ENCODE measurements around the gene RARB.

DNA sequence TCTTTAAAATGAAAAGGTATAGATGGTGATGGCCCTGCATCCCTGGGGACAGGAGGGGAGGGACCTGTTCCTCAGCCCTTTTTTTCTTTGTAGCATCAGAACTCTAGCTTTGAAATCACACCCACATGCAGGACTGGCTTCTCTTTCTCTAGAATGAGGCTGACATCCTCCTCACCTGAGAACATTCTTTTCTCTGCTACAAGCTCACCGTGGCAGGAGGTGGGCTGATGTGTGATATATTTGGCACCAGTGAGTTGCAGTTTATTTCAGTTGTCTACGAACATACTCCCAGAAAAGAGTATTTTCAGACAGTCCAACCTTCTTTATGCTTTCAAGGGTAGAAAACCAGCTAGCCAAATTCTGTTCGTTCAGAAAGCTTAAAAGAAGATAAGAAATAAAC, 43.6 kb upstream of the RARB start:
- TF ChIP-seq ZNF772 (CRISPR knock-in tag; IDR thresholded peaks at IDR 0.05) (no peak), RELA (CRISPR knock-in tag; IDR thresholded peaks at IDR 0.05) (no peak), ZNF232 (CRISPR knock-in tag; IDR thresholded peaks at IDR 0.05; ENCODE audit: borderline replicate concordance) (no peak), TCF7 (IDR thresholded peaks at IDR 0.05; ENCODE audit: low read depth) (no peak), AKAP8 (CRISPR knock-in tag; IDR thresholded peaks at IDR 0.05) (no peak), PCBP2 (optimal IDR thresholded peaks at IDR 0.05; ENCODE audit: low read depth, low read length, poor library complexity, severe bottlenecking) (no peak), NBN (conservative IDR thresholded peaks at IDR 0.05) (no peak), CEBPB (IDR thresholded peaks at IDR 0.05; ENCODE audit: borderline replicate concordance, low read depth, low read length) (no peak)
- TF ChIP-seq, protein P1, sequence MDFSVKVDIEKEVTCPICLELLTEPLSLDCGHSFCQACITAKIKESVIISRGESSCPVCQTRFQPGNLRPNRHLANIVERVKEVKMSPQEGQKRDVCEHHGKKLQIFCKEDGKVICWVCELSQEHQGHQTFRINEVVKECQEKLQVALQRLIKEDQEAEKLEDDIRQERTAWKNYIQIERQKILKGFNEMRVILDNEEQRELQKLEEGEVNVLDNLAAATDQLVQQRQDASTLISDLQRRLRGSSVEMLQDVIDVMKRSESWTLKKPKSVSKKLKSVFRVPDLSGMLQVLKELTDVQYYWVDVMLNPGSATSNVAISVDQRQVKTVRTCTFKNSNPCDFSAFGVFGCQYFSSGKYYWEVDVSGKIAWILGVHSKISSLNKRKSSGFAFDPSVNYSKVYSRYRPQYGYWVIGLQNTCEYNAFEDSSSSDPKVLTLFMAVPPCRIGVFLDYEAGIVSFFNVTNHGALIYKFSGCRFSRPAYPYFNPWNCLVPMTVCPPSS (IDR thresholded peaks at IDR 0.05) = no peak
- TF ChIP-seq, protein P2, sequence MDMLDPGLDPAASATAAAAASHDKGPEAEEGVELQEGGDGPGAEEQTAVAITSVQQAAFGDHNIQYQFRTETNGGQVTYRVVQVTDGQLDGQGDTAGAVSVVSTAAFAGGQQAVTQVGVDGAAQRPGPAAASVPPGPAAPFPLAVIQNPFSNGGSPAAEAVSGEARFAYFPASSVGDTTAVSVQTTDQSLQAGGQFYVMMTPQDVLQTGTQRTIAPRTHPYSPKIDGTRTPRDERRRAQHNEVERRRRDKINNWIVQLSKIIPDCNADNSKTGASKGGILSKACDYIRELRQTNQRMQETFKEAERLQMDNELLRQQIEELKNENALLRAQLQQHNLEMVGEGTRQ (IDR thresholded peaks at IDR 0.05; ENCODE audit: low read depth, low read length) = no peak
- TF ChIP-seq, protein P2 (CRISPR knock-in tag; IDR thresholded peaks at IDR 0.05; ENCODE audit: borderline replicate concordance) = no peak
- TF ChIP-seq, protein P3, sequence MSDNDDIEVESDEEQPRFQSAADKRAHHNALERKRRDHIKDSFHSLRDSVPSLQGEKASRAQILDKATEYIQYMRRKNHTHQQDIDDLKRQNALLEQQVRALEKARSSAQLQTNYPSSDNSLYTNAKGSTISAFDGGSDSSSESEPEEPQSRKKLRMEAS (IDR thresholded peaks at IDR 0.05) = no peak

Data from HepG2 (cell line).